SK-N-MC (cell line): ENCODE measurements around the gene FMC1.

Source experiments
- EZH2 ChIP-seq: fragments of 200-600 bp; sonication (generic); IDR thresholded peaks from one replicate; pipeline ENCODE4 v1.6.1; 2017; ENCODE audit warnings: antibody characterized with exemption
- POLR2AphosphoS5 ChIP-seq: IDR thresholded peaks from 2 replicates; pipeline ENCODE4 v1.6.1; 2012; ENCODE audit warnings: mild to moderate bottlenecking, low read depth, low read length, borderline replicate concordance

DNA sequence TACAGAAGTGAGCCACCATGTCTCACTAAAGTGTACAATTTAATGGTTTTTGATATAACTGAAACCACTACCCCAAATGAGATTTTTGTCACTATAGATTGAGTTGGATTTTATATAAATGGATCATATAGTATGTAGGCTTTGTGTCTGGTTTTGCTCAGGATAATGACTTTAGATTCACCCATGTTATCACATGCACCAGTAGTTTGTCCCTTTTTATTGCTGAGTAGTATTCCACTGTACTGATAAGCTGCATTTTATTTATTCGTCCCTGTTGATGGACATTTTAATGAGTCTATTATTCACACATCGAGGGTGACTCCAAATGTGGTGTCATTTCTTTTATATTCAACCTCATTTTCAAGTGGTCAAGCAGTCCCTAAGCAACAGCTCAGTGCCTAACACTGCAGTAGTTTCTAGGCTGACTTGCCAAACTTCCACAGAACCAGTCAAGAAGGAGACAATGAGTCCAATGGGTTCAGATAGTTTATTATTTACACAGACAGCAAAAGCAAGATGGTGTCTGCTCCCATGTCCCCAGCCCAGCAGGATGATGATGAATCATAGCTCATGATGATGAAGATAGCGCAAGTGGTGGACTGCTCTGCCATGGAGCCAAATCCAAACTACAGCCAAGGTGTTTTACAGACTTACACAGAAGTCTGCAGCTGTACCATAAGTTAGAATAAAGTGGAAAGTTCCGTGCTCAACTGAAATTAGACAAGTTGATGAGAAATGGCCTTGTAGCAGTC lies 6.6 kb upstream of the FMC1 start:
- TF ChIP-seq POLR2AphosphoS5: no peak
- no peak for TF ChIP-seq EZH2
